Smooth muscle cell (in vitro differentiated cells): ENCODE measurements around the gene AGGF1. TPM values are rescaled to one million over a fixed set of nuclear protein-coding genes. Genes with fewer than 3 reads are reported as not detected.
A peak's percentile ranks its signal among the peaks of the same experiment; 100 is the strongest.
"Not testable (repeated sequence)": the region's sequence is repeated elsewhere in the genome, so short reads cannot be mapped to it uniquely, and the experiment has no call there.

ENCODE experiments used
- DNase-seq: peaks from one replicate; lab custom pipeline; 2025; ENCODE audit not compliant: unreplicated experiment; lab: John Stamatoyannopoulos, UW
- H2AFZ ChIP-seq: fragments of 200-600 bp; sonication (generic); 2 replicates; pipeline ENCODE4 v1.6.0; 2016; ENCODE audit warnings: antibody characterized with exemption, low read depth, mild to moderate bottlenecking
- H3F3A ChIP-seq: fragments of 200-600 bp; sonication (generic); 2 replicates; pipeline ENCODE4 v1.6.0; 2017; ENCODE audit warnings: antibody characterized with exemption, low read depth
- H3K27ac ChIP-seq: fragments of 200-600 bp; sonication (generic); 2 replicates; pipeline ENCODE4 v1.5.1; 2016; ENCODE audit warnings: low read depth, mild to moderate bottlenecking
- H3K27me3 ChIP-seq: fragments of 200-600 bp; sonication (generic); 2 replicates; pipeline ENCODE4 v1.6.1; 2016; ENCODE audit warnings: low read depth, mild to moderate bottlenecking
- H3K36me3 ChIP-seq: fragments of 200-600 bp; sonication (generic); 2 replicates; pipeline ENCODE4 v1.5.1; 2016; ENCODE audit warnings: low read depth
- H3K4me1 ChIP-seq: fragments of 200-600 bp; sonication (generic); 2 replicates; pipeline ENCODE4 v1.5.1; 2016; ENCODE audit warnings: low read depth
- H3K4me2 ChIP-seq: fragments of 200-600 bp; sonication (generic); 2 replicates; pipeline ENCODE4 v1.6.0; 2016; ENCODE audit warnings: mild to moderate bottlenecking
- H3K4me3 ChIP-seq: fragments of 200-600 bp; sonication (generic); 2 replicates; pipeline ENCODE4 v1.5.1; 2016; ENCODE audit warnings: mild to moderate bottlenecking
- H3K79me2 ChIP-seq: fragments of 200-600 bp; sonication (generic); 2 replicates; pipeline ENCODE4 v1.6.0; 2016; ENCODE audit warnings: low read depth, mild to moderate bottlenecking
- H3K9ac ChIP-seq: fragments of 200-600 bp; sonication (generic); 2 replicates; pipeline ENCODE4 v1.6.0; 2016; ENCODE audit warnings: low read depth
- H3K9me3 ChIP-seq: fragments of 200-600 bp; sonication (generic); replicated peaks from 2 replicates; pipeline ENCODE4 v1.5.1; 2016; ENCODE audit warnings: low read depth
- H4K20me1 ChIP-seq: fragments of 200-600 bp; sonication (generic); 2 replicates; pipeline ENCODE4 v1.6.0; 2016; ENCODE audit warnings: low read depth
- WGBS: methylation state at CpG from one replicate; pipeline ENCODE4 v1.1.7; 2016; ENCODE audit warnings: low lambda C conversion rate; 5-methylcytosine and 5-hydroxymethylcytosine counted together
- polyA plus RNA-seq: library from polyadenylated mRNA; unstranded; fragments of >200 nt; fragmentation: Nextera tagmentation; extraction: Ambion mirVana; gene quantifications from 2 replicates; pipeline ENCODE4 v1.2.1, GENCODE V29; 2016
- total RNA-seq: library from RNA; depleted of rRNA; stranded (reverse); fragments of >200 nt; gene quantifications from 2 replicates; pipeline ENCODE4 v1.2.3, GENCODE V29; 2014
- TF ChIP-seq, protein P1 (sequence below): fragments of 200-600 bp; sonication (generic); IDR thresholded peaks from 2 replicates; pipeline ENCODE4 v1.5.1; 2017; ENCODE audit warnings: borderline replicate concordance, mild to moderate bottlenecking, antibody characterized with exemption; ENCODE audit not compliant: insufficient read depth, poor library complexity, severe bottlenecking

AGGF1 gene
- total and polyA plus RNA-seq, 2 experiments from 2014 or later = 21.5 to 24.3 TPM

- no peak for DNase-seq
- H2AFZ ChIP-seq = no peak overlapping the region
- H3K27ac ChIP-seq = no peak overlapping the region
Observed at GRCh38 chr5:76983468-76983867, 46.7 kb upstream of the AGGF1 start.

GRCh38 chr5:76986825-76987526 is 43.2 kb upstream of the AGGF1 start:
- Histone ChIP-seq H3K9ac (no peak overlapping the region), H3K4me2 (no peak overlapping the region), H3K27ac (no peak overlapping the region), H3K79me2 (no peaks in the 10 kb centered on the region), H3K27me3 (no peaks in the 10 kb centered on the region), H2AFZ (no peak overlapping the region), H3K4me3 (no peak overlapping the region), H4K20me1 (no peaks in the 10 kb centered on the region), H3K36me3 (no peaks in the 10 kb centered on the region), H3F3A (no peaks in the 10 kb centered on the region), H3K4me1 (no peaks in the 10 kb centered on the region), H3K9me3 (no peaks in the 10 kb centered on the region)
- WGBS = 37% methylated on average over 6 of the region's 6 CpGs
- TF ChIP-seq, protein P1, sequence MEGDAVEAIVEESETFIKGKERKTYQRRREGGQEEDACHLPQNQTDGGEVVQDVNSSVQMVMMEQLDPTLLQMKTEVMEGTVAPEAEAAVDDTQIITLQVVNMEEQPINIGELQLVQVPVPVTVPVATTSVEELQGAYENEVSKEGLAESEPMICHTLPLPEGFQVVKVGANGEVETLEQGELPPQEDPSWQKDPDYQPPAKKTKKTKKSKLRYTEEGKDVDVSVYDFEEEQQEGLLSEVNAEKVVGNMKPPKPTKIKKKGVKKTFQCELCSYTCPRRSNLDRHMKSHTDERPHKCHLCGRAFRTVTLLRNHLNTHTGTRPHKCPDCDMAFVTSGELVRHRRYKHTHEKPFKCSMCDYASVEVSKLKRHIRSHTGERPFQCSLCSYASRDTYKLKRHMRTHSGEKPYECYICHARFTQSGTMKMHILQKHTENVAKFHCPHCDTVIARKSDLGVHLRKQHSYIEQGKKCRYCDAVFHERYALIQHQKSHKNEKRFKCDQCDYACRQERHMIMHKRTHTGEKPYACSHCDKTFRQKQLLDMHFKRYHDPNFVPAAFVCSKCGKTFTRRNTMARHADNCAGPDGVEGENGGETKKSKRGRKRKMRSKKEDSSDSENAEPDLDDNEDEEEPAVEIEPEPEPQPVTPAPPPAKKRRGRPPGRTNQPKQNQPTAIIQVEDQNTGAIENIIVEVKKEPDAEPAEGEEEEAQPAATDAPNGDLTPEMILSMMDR = no peak
- no peak for DNase-seq

More at GRCh38 chr5:76983468-76983867, 46.7 kb upstream of the AGGF1 start:
- no peak overlapping the region for H3K9ac ChIP-seq
- TF ChIP-seq, protein P1 = no peak
- H3K79me2 ChIP-seq = no peaks in the 10 kb centered on the region
- WGBS = 95% methylated on average over 3 of the region's 3 CpGs
- H3F3A ChIP-seq = no peaks in the 10 kb centered on the region
- H3K36me3 ChIP-seq = no peaks in the 10 kb centered on the region
- H3K27me3 ChIP-seq = no peaks in the 10 kb centered on the region
- H3K4me2 ChIP-seq = no peak overlapping the region
- no peaks in the 10 kb centered on the region for H3K4me1 ChIP-seq
- no peaks in the 10 kb centered on the region for H4K20me1 ChIP-seq
- no peak overlapping the region for H3K4me3 ChIP-seq
- no peaks in the 10 kb centered on the region for H3K9me3 ChIP-seq

- peak overlapping the region; percentile 35 for H3K4me2 ChIP-seq
- no peak overlapping the region for H3K9ac ChIP-seq
- peak overlapping the region; percentile 0 for H3K27ac ChIP-seq
- DNase-seq = no peak
- H3K79me2 ChIP-seq = no peaks in the 10 kb centered on the region
- H3K36me3 ChIP-seq = no peaks in the 10 kb centered on the region
- H3F3A ChIP-seq = no peaks in the 10 kb centered on the region
- no peak overlapping the region for H3K4me3 ChIP-seq
- 58% methylated on average over 5 of the region's 5 CpGs for WGBS
- H3K4me1 ChIP-seq = no peaks in the 10 kb centered on the region
- H3K27me3 ChIP-seq = no peaks in the 10 kb centered on the region
- TF ChIP-seq, protein P1 = no peak
- no peak overlapping the region for H2AFZ ChIP-seq
- no peaks in the 10 kb centered on the region for H3K9me3 ChIP-seq
- H4K20me1 ChIP-seq = no peaks in the 10 kb centered on the region
Observed at GRCh38 chr5:76990899-76991459, 39.2 kb upstream of the AGGF1 start.

GRCh38 chr5:76993436-76993835 is 36.8 kb upstream of the AGGF1 start:
- not testable (repeated sequence) for H3K27ac ChIP-seq, H3K4me3 ChIP-seq, H3K36me3 ChIP-seq, H3K27me3 ChIP-seq, H3K79me2 ChIP-seq, H2AFZ ChIP-seq, H3K9ac ChIP-seq, H3K4me2 ChIP-seq, H3K4me1 ChIP-seq, H3K9me3 ChIP-seq, H4K20me1 ChIP-seq, DNase-seq, H3F3A ChIP-seq
- 93% methylated on average over 9 of the region's 9 CpGs for WGBS
